Neural crest cell (in vitro differentiated cells): ENCODE measurements around the gene ICA1. TPM values are rescaled to one million over a fixed set of nuclear protein-coding genes. Genes with fewer than 3 reads are reported as not detected.
"Not testable (repeated sequence)": the region's sequence is repeated elsewhere in the genome, so short reads cannot be mapped to it uniquely, and the experiment has no call there.

Experiments used
- DNase-seq: peaks from one replicate; pipeline ENCODE4 v3.0.0; 2021; ENCODE audit warnings: low read depth, mixed read lengths, low spot score
- H3K27ac Mint-ChIP-seq: one replicate; pipeline ENCODE4 v1.8.0; 2021; ENCODE audit warnings: mild to moderate bottlenecking, mixed read lengths; ENCODE audit not compliant: unreplicated experiment
- H3K27me3 Mint-ChIP-seq: 2 replicates; pipeline ENCODE4 v1.8.0; 2021; ENCODE audit warnings: low read depth, mild to moderate bottlenecking, mixed read lengths
- H3K36me3 Mint-ChIP-seq: 2 replicates; pipeline ENCODE4 v1.8.0; 2021; ENCODE audit warnings: low read depth, mild to moderate bottlenecking, mixed read lengths
- H3K4me1 Mint-ChIP-seq: 2 replicates; pipeline ENCODE4 v1.8.0; 2021; ENCODE audit warnings: mixed read lengths
- H3K4me3 Mint-ChIP-seq: one replicate; pipeline ENCODE4 v1.8.0; 2021; ENCODE audit warnings: mild to moderate bottlenecking, mixed read lengths
- H3K9me3 Mint-ChIP-seq: 2 replicates; pipeline ENCODE4 v1.8.0; 2021; ENCODE audit warnings: mixed read lengths
- CTCF ChIP-seq: fragments of 200-600 bp; sonication (generic); conservative IDR thresholded peaks from 2 replicates; pipeline ENCODE4 v1.5.0; 2021; ENCODE audit warnings: antibody characterized with exemption, mild to moderate bottlenecking
- long read RNA-seq: library from polyadenylated mRNA; unstranded; transcript quantifications from one replicate; pipeline ENCODE4 v2.0.0, GENCODE V29; 2020
- total RNA-seq: library from RNA; stranded (reverse); gene quantifications from 2 replicates; pipeline ENCODE4 v1.2.1, GENCODE V29; 2021

ICA1 gene
- 3.5 and 4.2 TPM in 2 replicates for total RNA-seq
- long read RNA-seq, partial matches to known transcripts = 2 of 7 reads
- long read RNA-seq, other reads (novel, unspliced or antisense) = 1 of 7 reads

- Mint-ChIP-seq H3K27me3 (peaks cover 66% of the 10 kb centered on the region), H3K4me3 (peak within 1 kb of the TSS; percentile 90), H3K36me3 (peaks cover 2% of the 10 kb centered on the region), H3K9me3 (no peaks in the 10 kb centered on the region), H3K4me1 (peaks cover 6% of the 10 kb centered on the region), H3K27ac (no peak within 1 kb of the TSS)
- peak; percentile 61 for DNase-seq
- TF ChIP-seq CTCF = peak; percentile 22
Measured at GRCh38 chr7:8261711-8262695, at the start of gene ICA1. TSS of gene ICA1 (minus strand) at chr7:8262167. CDS start at chr7:8235926, 26,241 bp downstream.

GRCh38 chr7:8310876-8311275 is 48.9 kb upstream of the ICA1 start:
- Mint-ChIP-seq H3K4me1 (no peaks in the 10 kb centered on the region), H3K9me3 (peaks cover 10% of the 10 kb centered on the region), H3K36me3 (peaks cover 14% of the 10 kb centered on the region), H3K27ac (no peak overlapping the region), H3K4me3 (no peak overlapping the region), H3K27me3 (no peaks in the 10 kb centered on the region)
- no peak for TF ChIP-seq CTCF
- no peak for DNase-seq

GRCh38 chr7:8305625-8306388 is 43.8 kb upstream of the ICA1 start:
- peaks cover 8% of the 10 kb centered on the region for H3K4me1 Mint-ChIP-seq
- peaks cover 12% of the 10 kb centered on the region for H3K9me3 Mint-ChIP-seq
- H3K4me3 Mint-ChIP-seq = no peak overlapping the region
- peaks cover 16% of the 10 kb centered on the region for H3K36me3 Mint-ChIP-seq
- no peaks in the 10 kb centered on the region for H3K27me3 Mint-ChIP-seq
- no peak for DNase-seq
- no peak overlapping the region for H3K27ac Mint-ChIP-seq
- TF ChIP-seq CTCF = no peak

GRCh38 chr7:8305104-8305503 is 43.1 kb upstream of the ICA1 start:
- Mint-ChIP-seq H3K4me3 (no peak overlapping the region), H3K36me3 (peaks cover 18% of the 10 kb centered on the region), H3K27me3 (no peaks in the 10 kb centered on the region), H3K9me3 (peaks cover 12% of the 10 kb centered on the region), H3K4me1 (peaks cover 8% of the 10 kb centered on the region), H3K27ac (no peak overlapping the region)
- no peak for TF ChIP-seq CTCF
- DNase-seq = no peak

GRCh38 chr7:8303904-8304528 is 42.0 kb upstream of the ICA1 start:
- TF ChIP-seq CTCF = no peak
- H3K4me3 Mint-ChIP-seq = peak overlapping the region; percentile 65
- H3K4me1 Mint-ChIP-seq = peaks cover 8% of the 10 kb centered on the region
- peaks cover 12% of the 10 kb centered on the region for H3K9me3 Mint-ChIP-seq
- H3K36me3 Mint-ChIP-seq = peaks cover 18% of the 10 kb centered on the region
- H3K27me3 Mint-ChIP-seq = no peaks in the 10 kb centered on the region
- no peak for DNase-seq
- peak overlapping the region; percentile 62 for H3K27ac Mint-ChIP-seq

- H3K36me3 Mint-ChIP-seq, H3K27me3 Mint-ChIP-seq, DNase-seq, H3K4me1 Mint-ChIP-seq, H3K27ac Mint-ChIP-seq, H3K4me3 Mint-ChIP-seq, H3K9me3 Mint-ChIP-seq: not testable (repeated sequence)
Measured at GRCh38 chr7:8297023-8297422, 35.1 kb upstream of the ICA1 start.
